ENCODE data around the gene CDKN2B-AS1. TPM values are rescaled to one million over a fixed set of nuclear protein-coding genes. Genes with fewer than 3 reads are reported as not detected.
"Not testable (repeated sequence)": the region's sequence is repeated elsewhere in the genome, so short reads cannot be mapped to it uniquely, and the experiment has no call there.

The CDKN2B-AS1 gene
- under 1 TPM in 2 of 4 donors, not detected in 2; 0.08 to 0.11 TPM for polyA plus RNA-seq (ENCODE audit: insufficient read length in 4 of 4)

DNA sequence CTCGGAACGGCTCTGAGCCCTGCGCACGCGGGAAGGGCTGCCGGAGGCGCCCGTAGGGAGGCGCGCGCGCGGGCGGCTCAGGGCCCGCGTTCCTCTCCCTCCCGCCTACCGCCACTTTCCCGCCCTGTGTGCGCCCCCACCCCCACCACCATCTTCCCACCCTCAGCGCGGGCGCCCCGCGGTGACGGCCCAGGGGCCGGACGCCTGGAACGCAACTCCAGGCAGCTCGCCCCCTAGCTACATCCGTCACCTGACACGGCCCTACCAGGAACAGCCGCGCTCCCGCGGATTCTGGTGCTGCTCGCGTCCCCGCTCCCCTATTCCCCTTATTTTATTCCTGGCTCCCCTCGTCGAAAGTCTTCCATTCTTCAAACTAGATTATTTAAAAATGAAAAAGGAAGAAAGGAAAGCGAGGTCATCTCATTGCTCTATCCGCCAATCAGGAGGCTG lies at the start of gene CDKN2B-AS1:
CDKN2B-AS1 (plus strand) TSS at position 236 of the 450 bp plus-strand sequence.
- no peak for DNase-seq (ENCODE audit: low read depth in 4 of 4, low spot score in 3 of 4)

DNA sequence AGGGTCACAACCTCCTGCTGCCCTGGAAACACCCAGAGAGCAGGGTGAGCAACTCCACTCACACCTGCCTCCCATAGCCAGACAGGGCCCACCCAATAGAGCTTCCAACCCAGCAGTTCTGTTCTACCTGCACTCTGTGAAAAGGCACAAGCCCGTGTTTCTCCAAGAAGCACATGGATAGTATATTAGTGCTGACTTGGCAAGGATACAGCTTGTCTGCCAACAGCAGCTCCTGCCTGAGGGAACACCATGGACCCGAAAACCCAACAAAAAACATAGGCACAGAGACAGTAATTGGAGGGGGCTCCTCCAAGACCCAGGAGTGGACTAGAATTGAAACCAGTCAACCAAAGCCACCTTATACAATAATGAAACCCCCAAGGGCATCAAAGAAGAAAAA lies 49.0 kb upstream of the CDKN2B-AS1 start:
- DNase-seq (ENCODE audit: low read depth in 4 of 4, low spot score in 3 of 4), result no peak

DNA sequence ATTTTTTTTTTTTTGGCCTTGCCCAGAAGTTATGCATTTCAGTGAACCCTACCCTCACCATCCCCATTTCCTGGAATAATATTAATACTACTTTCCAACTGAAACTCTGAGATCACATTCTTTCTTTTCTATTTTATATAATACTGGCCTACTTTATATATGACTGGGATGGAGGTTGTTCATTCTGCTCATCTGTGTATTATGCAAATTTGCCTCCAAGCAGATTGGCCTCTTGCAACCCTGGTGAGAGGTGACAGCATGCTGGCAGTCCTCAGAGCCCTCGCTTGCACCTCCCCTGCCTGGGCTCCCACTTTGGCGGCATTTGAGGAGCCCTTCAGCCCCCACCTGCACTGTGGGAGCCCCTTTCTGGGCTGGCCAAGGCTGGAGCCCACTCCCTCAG lies 35.8 kb upstream of the CDKN2B-AS1 start:
- no peak for DNase-seq (ENCODE audit: low read depth in 4 of 4, low spot score in 3 of 4)

DNA sequence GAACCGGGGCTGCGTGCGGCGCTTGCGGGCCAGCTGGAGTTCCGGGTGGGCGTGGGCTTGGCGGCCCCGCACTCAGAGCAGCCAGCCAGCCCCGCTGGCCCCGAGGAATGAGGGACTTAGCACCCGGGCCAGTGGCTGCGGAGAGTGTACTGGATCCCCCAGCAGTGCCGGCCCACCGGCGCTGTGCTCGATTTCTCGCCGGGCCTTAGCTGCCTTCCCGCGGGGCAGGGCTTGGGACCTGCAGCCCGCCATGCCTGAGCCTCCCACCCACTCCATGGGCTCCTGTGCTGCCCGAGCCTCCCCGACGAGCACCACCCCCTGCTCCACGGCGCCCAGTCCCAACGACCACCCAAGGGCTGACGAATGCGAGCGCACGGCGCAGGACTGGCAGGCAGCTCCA lies 35.3 kb upstream of the CDKN2B-AS1 start:
- DNase-seq (ENCODE audit: low read depth in 4 of 4, low spot score in 3 of 4), result not testable (repeated sequence)

DNA sequence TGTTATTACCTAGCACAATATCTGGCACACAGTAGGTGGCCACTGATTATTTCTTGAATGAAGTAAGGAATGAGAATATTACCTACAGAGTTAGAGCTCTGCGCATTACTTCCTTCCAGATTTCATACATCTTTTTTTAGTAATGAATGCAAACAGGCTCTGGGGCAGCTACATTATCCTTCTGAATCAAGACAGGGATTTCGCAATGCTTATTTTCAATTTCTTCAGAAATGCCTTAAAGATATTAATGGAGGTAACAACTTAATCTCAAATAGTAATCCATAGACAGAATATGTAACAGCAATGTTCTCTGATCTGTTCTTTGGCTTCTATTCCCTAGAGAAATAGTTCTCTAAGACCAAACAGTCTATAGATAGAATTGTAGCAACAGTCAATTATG lies 33.0 kb upstream of the CDKN2B-AS1 start:
- no peak for DNase-seq (ENCODE audit: low read depth in 4 of 4, low spot score in 3 of 4)

DNA sequence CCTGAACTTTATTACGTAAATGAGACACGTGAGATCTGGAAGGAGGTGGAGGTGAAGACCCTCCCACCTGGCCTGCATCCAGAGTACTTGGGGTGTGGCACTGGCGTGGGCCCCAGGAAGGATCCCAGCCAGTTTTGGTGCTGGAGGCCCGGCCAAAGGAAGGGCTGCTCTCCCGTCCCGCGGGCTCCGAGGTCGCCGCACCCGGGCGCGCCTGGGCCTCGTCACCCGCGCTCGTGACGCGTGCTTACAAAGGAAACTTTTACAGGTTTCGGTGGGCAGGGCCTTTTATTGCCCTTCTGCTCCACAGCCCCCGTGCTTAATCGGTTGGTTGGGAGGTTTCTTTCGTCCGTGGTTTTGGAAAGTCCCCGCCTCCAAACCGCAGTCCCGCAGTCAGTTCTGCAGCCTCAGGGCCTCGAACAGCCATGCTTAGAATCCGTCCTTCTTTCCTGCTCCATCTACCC lies 29.6 kb upstream of the CDKN2B-AS1 start:
- no peak for DNase-seq (ENCODE audit: low read depth in 4 of 4, low spot score in 3 of 4)

DNA sequence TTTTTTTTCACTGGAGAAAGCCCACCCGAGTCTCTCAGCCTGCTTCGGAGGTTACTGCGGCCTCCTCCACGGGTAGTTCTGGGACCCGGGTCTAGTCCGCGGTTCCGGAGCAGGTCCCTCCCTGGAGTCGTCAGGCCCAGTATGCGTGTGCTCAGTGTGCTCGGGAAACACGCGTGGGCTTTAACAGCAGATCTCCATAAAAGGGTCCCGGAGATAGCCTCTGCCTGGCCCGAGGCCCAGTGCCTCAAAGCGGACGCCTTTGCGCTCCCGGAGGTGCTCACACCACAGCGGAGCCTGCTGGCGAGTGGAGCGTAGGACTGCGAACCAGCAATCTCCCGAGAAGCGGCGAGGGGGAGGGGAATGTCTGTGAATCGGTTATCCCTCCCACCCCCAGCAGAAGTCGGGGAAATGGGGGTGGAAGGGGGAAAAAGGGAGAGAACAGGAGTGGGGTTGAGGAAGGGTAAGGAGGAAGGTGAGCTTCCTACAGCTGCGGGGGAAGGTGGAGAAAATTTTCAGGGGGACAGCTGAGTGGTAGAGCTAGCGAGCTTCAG lies 29.1 kb upstream of the CDKN2B-AS1 start:
- no peak for DNase-seq (ENCODE audit: low read depth in 4 of 4, low spot score in 3 of 4)

DNA sequence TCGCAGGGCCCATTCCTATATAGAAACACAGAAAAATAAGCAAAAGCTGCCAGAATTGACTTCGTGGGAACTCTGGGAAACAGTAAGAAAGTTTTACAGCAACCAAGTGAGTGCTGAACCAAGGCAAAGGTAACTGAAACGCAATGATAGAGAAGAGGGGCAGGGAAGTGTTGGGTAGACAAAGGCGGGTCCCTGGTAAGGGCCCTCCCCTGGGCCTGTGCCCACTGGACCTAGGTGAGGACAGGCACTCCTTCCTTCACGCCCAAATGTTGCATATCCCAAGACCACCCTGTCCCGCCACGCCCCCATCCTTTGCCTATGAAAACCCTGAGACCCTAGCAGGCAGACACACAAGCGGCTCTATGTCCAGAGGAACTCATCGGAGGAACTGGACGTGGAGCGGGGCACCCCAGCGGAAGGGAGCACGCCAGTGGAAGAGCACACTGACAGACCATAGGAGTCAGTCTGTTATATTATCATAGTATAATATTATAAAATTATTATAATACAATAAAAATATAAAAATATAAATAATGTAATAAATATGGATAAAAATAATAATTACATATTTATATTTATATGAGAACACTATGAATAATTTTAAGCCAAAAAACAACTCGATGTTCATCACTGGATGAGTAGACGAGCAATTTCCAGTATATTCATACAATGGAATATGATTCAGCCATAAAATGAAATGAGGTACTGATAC lies 28.3 kb upstream of the CDKN2B-AS1 start:
- DNase-seq (ENCODE audit: low read depth in 4 of 4, low spot score in 3 of 4), result no peak

DNA sequence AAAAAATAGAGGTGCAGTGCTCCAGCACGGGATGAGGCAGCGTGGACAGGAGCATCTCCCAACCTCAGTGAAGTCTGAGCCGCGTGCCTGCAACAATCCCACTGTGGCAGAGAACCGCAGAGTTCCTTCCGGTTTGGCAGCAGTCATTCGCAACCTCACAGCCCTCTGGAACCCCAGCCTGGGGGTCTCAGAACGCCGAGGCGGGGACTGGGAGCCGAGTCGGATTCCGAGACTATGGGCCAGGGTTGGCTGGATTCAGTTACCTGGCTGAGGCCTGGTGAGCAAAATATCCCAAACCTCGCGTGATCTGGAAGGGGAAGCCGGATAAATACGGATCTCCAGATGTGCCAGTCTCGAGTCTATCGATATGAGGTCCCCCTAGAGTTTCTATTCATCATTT lies 27.4 kb upstream of the CDKN2B-AS1 start:
- no peak for DNase-seq (ENCODE audit: low read depth in 4 of 4, low spot score in 3 of 4)

DNA sequence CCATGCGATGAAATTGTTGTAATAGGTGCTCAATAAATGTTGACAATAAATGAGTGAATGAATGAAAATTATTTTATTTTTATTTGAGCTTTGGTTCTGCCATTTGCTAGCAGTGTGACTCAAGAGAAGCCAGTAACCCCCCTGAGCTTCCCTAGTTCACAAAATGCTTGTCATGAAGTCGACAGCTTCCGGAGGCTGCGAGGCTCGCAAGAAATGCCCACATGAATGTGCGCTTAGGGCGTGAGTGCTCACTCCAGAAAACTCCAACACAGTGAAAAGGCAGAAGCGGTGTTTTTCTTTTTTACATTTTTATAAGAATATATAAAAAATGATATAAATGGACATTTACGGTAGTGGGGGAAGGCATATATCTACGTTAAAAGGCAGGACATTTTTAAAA lies 26.9 kb upstream of the CDKN2B-AS1 start:
- DNase-seq (ENCODE audit: low read depth in 4 of 4, low spot score in 3 of 4), result no peak

DNA sequence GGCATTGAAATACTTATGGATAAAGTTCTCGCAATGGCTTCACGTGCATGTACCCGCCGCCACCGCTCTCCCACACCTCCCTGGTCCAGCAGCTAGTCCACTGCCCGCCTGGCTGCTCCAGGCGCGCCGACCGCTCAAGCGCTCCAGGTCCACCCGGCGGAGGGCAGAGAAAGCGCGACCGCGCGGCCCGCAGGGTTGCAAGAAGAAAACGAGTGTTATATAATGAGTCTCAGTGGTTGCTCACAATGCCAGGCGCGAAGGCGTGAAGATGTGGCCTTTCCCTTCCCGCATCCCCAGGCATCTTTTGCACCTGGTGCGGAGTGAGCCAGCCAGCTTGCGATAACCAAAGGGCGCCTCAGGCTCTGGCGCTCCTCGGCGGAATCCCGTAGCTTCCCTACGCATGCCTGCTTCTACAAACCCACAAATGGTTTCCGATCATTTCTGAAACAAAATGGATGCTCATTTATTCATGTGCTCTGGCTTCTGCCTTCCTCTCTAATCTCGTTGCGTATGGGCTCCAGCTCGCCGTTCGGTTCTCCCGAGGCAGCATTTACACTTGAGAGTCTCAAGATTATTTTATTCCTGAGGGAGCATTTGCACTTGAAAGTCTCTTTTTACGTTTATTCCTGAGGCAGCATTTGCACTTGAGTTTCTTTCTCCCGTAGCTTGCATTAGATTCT lies 26.1 kb upstream of the CDKN2B-AS1 start:
- no peak for DNase-seq (ENCODE audit: low read depth in 4 of 4, low spot score in 3 of 4)

DNA sequence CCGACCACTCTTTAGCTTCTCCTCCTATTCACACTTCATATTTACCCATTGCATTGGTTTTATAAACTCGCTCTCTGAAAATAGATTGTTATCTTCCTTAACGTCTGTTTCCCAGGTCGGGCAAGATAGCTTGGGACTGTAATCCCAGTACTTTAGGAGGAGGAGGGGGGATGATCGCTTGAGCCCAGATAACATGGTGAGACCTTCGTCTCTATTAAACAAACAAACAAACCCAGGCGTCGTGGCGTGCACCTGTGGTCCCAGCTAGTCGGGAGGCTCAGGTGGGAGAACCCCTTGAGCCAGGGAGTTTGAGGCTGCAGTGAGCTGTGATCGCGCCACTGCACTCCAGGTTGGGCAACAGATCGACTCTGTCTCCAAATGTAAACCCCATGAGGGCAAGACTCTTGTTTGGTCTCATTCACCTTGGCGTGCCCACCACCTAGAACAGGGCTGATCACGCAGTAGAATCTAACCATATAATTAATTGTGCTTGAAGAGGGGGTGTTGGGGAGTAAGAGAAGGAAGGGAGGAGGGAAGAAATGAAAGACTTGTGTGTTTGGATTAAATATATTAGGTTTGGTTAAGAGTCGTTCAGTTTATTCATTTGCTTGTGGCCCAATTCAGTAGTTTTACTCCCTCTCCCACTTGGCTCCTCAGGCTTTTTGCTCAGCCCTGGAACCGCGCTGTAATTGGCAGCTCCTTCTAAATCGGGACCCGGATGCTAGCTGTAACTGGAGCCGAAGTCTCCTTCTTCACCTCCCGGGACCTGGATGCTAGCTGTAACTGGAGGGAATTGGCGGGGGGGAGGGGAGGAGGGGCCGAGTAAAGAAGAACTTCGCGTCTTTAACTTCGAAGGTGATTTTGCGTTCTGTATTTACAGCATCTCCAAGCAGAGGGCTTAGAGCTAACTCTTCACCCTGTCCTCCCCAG lies 25.3 kb upstream of the CDKN2B-AS1 start:
- DNase-seq (ENCODE audit: low read depth in 4 of 4, low spot score in 3 of 4), result no peak

DNA sequence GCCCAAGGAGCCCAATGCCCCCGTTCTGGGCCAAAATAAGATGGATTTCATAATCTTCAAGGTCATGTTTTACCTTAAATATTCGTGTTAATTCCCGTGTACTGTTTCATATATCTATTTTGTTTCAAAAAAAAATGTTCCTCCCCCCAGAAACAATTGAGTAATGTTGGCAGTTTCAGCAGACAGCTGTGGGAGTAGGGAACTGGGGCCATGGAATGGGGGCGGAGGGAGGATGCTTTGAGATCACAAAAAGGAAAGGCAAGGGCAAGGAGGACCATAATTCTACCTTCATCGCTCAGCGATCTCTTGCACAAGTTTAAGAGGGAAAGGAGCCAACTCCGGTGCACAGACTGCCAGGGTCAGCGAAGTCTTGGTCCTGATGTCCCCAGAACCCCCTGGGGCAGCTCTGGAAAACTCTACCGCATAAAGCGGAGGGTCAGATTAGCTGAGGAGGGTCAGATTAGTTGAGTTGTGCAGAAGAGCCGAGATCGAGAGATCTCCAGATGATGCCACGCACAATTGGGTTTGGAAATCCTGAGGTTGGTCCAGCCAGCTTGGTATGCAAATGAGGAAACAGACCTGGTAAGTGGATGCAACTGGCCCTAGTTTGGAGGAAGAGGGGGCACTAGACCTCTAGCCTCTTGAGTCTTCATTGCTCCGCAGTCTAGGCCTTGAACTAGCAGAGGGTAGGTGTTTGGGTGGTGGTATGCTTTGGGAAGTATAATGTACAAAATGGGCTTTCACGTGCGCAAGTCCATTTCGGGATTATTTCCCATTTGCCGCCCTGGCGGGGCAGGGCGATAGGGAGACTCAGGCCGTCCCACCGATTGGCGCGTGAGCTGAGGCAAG lies 24.4 kb upstream of the CDKN2B-AS1 start:
- no peak for DNase-seq (ENCODE audit: low read depth in 4 of 4, low spot score in 3 of 4)

DNA sequence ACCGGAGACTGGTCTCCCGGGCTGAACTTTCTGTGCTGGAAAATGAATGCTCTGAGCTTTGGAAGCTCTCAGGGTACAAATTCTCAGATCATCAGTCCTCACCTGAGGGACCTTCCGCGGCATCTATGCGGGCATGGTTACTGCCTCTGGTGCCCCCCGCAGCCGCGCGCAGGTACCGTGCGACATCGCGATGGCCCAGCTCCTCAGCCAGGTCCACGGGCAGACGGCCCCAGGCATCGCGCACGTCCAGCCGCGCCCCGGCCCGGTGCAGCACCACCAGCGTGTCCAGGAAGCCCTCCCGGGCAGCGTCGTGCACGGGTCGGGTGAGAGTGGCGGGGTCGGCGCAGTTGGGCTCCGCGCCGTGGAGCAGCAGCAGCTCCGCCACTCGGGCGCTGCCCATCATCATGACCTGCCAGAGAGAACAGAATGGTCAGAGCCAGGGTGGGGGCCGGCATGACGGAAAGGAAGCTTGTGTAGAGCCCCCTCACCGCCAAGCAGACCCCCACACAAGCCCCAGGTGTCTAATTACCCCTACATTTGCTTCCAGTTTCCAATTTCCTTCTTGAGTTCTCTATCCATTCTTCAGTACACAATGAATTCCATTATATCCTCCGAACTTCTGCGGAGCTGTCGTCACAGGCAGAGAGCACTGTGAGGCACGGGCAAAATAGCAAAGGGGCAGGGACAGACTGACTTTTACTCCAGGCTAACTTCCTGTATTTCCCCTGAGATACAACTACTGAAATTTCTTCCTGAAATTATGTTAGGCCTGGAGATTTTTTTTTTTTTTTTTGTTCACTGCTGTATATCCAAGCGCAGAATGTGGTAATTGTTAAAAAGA lies 23.6 kb upstream of the CDKN2B-AS1 start:
- no peak for DNase-seq (ENCODE audit: low read depth in 4 of 4, low spot score in 3 of 4)

DNA sequence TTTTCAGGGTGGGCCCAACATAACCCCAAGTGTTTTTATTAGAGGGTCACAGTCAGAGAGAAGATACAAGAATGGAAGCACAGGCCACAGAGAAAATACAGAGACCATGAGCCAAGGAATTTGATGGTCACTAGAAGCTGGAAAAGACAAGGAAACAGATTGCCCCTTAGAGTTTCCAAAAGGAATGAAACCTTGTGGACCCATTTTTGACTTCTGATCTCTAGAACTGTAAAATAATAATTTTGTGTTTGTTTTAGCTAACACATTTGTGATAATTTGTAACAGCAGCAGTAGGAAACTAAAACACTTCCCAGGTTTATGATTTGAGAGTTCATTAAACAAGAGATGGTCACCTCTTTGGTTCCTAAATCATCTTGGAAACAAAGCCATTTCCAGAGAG lies 22.2 kb upstream of the CDKN2B-AS1 start:
- no peak for DNase-seq (ENCODE audit: low read depth in 4 of 4, low spot score in 3 of 4)

DNA sequence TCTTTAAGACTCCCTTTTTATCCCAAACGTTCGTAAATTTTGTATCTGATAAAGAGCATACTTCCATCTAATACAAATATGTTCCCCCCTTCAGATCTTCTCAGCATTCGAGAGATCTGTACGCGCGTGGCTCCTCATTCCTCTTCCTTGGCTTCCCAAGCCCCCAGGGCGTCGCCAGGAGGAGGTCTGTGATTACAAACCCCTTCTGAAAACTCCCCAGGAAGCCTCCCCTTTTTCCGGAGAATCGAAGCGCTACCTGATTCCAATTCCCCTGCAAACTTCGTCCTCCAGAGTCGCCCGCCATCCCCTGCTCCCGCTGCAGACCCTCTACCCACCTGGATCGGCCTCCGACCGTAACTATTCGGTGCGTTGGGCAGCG lies 20.3 kb upstream of the CDKN2B-AS1 start:
- DNase-seq (ENCODE audit: low read depth in 4 of 4, low spot score in 3 of 4), result no peak

DNA sequence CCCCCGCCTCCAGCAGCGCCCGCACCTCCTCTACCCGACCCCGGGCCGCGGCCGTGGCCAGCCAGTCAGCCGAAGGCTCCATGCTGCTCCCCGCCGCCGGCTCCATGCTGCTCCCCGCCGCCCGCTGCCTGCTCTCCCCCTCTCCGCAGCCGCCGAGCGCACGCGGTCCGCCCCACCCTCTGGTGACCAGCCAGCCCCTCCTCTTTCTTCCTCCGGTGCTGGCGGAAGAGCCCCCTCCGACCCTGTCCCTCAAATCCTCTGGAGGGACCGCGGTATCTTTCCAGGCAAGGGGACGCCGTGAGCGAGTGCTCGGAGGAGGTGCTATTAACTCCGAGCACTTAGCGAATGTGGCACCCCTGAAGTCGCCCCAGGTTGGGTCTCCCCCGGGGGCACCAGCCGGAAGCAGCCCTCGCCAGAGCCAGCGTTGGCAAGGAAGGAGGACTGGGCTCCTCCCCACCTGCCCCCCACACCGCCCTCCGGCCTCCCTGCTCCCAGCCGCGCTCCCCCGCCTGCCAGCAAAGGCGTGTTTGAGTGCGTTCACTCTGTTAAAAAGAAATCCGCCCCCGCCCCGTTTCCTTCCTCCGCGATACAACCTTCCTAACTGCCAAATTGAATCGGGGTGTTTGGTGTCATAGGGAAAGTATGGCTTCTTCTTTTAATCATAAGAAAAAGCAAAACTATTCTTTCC lies 19.7 kb upstream of the CDKN2B-AS1 start:
- no peak for DNase-seq (ENCODE audit: low read depth in 4 of 4, low spot score in 3 of 4)

DNA sequence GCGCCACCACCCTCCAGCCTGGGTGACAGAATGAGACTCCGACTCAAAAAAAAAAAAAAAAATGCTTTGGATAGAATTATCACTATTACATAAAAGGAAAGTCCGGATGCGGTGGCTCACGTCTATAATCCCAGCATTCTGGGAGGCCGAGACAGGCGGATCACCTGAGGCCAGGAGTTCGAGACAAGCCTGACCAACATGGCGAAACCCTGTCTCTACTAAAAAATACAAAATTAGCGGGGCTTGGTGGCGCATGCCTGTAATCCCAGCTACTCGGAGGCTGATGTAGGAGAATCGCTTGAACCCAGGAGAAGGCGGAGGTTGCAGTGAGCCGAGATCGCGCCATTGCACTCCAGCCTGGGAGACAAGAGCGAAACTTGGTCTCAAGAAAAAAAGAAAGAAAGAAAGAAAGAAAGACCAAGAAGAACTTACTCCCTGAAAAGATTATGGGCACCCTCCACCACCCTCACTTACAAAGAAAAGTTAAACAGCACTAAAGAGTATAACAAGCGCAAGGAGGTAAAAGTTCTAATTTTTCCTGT lies 18.2 kb upstream of the CDKN2B-AS1 start:
- DNase-seq (ENCODE audit: low read depth in 4 of 4, low spot score in 3 of 4), result no peak
